ENCODE measurements around the gene MEIS3.

GRCh38 chr19:47376589-47377144 lies 42.7 kb downstream of the MEIS3 start:
- TF ChIP-seq POLR2A (conservative IDR thresholded peaks at IDR 0.05) (no peak), ZBTB7A (IDR thresholded peaks at IDR 0.05; ENCODE audit: borderline replicate concordance, control insufficient read depth, low read depth, low read length) (no peak), SRF (CRISPR knock-in tag; IDR thresholded peaks at IDR 0.05) (no peak), NFIX (CRISPR knock-in tag; IDR thresholded peaks at IDR 0.05; ENCODE audit: low read depth) (no peak), TBL1XR1 (IDR thresholded peaks at IDR 0.05; ENCODE audit: low read length in 2 of 2) (no peak), CTCF (IDR thresholded peaks at IDR 0.05 in 2 of 3, conservative IDR thresholded peaks at IDR 0.05 in 1 of 3; ENCODE audit: insufficient read depth in 2 of 3, low read depth in 1 of 3, low read length in 3 of 3) (no peak), YY1 (IDR thresholded peaks at IDR 0.05; ENCODE audit: borderline replicate concordance in 1 of 3, control insufficient read depth in 1 of 3, extremely low read depth in 1 of 3, insufficient read depth in 3 of 3, insufficient read length in 1 of 3, insufficient replicate concordance in 2 of 3, low read depth in 1 of 3, low read length in 2 of 3) (no peak), SIN3B (IDR thresholded peaks at IDR 0.05; ENCODE audit: low read depth) (no peak)
